TTC549 (cell line): ENCODE measurements around the gene KATNBL1.
"Not testable (repeated sequence)": the region's sequence is repeated elsewhere in the genome, so short reads cannot be mapped to it uniquely, and the experiment has no call there.

Source experiments
- FAIRE-seq: peaks from 2 replicates; lab custom pipeline; 2012; peaks lifted over from hg19 to GRCh38; lab: Jason Lieb, UNC

The KATNBL1 gene

DNA sequence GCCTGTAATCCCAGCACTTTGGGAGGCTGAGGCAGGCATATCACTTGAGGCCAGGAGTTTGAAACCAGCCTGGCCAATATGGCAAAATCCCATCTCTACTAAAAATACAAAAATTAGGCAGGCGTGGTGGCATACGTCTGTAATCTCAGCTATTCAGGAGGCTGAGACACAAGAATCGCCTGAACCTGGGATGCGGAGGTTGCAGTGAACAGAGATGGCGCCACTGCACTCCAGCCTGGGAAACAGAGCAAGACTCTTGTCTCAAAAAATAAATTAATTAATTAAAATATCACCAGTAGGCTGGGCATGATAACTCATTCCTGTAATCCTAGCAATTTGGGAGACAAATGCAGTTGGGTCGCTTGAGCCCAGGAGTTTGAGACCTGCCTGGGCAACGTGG, 16.6 kb downstream of the KATNBL1 start:
- not testable (repeated sequence) for FAIRE-seq

DNA sequence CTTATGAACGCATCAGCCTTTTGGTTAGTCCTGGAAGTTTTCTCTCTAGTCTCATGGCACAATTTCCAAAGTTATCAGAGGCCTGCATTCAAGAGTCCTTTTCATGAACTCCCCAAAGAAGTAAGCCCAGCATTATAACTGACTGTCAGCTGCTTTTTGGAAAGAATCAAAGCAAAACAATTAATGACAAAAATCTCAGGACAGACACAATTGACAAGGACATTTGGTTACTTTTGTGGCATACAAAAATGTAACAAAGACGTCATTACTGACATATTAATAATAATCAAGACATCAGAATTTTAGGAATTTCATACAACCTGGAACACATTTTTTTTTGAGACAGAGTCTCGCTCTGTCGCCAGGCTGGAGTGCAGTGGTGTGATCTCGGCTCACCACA, 21.2 kb downstream of the KATNBL1 start:
- FAIRE-seq: no peak

GRCh38 chr15:34185666-34186065, 24.2 kb downstream of the KATNBL1 start:
- no peak for FAIRE-seq

GRCh38 chr15:34182942-34183341, 27.0 kb downstream of the KATNBL1 start:
- no peak for FAIRE-seq

DNA sequence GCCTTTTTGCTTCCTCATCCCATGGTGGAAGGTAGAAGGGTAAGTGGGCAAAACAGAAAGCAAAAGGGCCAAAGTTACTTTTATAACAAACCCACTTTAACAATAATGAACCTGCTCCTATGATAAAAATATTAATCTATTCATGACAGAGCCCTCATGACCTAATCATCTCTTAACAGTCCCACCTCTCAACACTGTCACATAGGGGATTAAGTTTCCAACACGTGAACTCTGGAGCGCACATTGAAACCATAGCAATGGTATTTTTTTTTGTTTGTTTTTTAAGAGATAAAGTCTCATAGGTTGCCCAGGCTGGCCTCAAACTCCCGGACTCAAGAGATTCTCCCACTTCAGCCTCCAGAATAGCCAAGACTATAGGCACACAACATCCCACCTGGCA, 30.7 kb downstream of the KATNBL1 start:
- FAIRE-seq: no peak

DNA sequence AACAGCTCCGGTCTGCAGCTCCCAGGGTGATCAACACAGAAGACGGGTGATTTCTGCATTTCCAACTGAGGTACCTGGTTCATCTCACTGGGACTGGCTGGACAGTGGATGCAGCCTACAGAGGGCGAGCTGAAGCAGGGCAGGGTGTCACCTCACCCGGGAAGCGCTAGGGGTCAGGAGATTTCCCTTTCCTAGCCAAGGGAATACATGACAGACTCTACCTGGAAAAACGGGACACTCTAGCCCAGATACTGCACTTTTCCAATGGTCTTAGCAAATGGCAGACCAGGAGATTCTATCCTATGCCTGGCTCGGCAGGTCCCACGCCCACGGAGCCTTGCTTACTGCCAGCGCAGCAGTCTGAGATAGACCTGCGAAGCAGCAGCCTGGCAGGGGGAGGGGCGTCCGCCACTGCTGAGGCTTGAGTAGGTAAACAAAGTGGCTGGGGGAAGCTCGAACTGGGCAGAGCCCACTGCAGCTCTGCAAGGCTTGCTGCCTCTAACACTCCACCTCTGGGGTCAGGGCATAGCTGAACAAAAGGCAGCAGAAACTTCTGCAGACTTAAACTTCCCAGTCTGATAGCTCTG, 43.8 kb downstream of the KATNBL1 start:
- FAIRE-seq: not testable (repeated sequence)

- FAIRE-seq: no peak
Measured at GRCh38 chr15:34161329-34161963, 48.5 kb downstream of the KATNBL1 start.

- FAIRE-seq: no peak
Measured at GRCh38 chr15:34160735-34161134, 49.2 kb downstream of the KATNBL1 start.

- FAIRE-seq: no peak
Measured at GRCh38 chr15:34158355-34158754, 51.5 kb downstream of the KATNBL1 start.

DNA sequence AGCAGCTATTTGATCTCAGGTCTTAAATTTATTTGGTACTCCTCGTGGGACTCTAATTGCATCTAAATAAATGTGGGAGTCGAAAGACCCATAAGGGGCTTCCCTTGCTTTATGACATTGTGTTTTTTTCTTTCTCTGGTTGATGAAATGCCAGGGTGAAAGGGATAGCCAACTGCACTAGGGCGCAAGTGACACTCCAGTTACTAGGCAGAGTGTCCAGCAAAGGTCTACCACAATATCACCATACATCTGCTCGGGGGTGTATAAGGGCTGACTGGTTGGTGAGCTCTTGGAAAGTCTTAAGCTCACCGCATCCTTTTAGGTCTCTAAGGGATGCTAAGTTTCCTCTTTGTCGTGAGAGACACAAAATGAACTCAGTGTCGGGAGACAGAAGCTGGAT, 54.0 kb downstream of the KATNBL1 start:
- FAIRE-seq: no peak

DNA sequence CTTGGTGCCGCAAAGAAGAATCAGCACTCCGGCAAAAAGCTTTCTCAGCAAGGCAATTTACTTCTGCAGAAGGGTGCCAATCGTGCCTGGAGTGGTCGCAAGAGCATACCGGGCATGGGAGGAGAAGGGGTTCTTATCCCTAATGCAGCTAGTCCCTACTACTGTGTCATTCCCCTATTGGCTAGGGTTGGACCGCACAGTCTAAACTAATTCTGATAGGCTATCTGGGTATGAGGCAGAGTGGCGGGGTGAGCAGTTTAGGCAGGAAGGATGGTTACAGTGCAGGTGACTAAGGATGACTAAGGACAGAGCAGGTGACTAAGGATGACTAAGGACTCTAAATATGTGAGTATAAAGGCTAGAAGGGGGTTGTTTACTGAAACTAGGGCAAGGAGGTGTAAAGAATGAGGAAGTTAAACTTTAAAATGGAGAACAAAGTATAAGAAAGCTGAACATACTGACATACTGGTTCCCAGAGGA, 55.1 kb downstream of the KATNBL1 start:
- FAIRE-seq: no peak

DNA sequence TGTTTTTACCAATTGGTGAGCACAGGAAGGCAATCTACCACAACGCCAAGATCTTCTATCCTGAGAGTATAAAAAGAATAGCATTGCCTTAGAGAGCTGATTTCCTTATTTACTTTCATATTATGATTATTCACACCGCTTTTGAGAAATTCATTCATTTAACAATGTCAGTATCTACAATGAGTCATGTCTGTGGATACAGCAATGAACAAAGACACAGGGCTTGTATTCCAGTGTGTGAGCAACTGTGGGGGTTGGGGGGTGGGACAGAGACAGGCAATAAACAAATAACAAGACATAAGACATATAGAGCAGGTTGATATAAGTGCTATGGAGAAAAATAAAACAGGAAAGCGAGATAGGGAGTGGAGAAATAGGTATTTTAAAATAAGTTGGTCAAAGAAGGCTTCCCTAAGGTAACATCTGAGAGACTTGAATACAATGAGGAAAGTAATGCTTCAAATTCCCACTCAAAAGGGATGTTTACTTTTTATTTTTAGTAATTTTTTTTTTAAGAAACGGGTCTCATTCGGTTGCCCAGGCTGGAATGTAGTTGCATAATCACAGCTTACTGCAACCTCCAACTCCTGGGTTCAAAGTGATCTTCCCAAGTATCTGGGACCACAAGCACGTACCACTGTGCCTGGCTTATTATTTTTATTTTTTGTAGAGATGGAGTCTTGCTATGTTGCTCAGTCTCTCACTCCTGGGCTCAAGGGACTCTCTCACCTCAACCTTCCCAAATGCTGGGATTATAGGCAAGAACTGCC, 62.3 kb downstream of the KATNBL1 start:
- FAIRE-seq: no peak

DNA sequence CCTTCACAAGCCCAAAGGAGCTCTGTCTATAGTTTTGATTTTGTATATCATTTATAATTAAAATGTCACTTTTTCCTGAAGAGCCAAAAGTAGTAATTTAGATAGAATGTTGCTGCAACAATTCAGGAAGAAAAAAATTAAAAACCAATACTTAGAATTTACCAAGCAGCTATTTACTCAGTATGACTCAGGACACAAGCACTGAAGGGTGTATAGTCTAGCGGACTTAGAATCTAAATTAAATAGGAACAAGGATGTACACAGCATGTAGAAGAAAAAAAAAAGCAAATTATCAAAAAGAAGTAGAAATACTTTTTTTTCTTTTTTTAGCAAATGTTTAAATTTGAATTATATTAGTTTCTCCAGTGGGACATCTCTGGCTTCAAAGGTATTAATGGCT, 76.4 kb downstream of the KATNBL1 start:
- no peak for FAIRE-seq

GRCh38 chr15:34132881-34133280, 77.0 kb downstream of the KATNBL1 start:
- FAIRE-seq: no peak

DNA sequence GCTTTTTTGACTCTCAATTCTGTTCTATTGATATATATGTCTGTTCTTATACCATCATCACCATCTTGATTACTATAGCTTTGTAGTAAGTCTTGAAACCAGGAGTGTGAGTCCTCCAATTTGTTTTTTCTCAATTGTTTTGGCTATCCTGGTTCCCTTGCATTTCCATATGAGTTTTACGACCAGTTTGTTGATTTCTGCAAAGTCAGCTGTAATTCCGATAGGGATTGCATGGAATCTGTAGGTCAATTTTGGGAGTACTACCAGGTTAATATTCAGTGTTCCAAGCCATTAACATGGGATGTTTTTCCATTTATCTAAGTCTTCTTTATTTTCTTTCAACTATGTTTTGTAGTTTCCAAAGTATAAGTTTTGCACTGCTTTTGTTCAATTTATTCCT, 81.0 kb downstream of the KATNBL1 start:
- FAIRE-seq: no peak

DNA sequence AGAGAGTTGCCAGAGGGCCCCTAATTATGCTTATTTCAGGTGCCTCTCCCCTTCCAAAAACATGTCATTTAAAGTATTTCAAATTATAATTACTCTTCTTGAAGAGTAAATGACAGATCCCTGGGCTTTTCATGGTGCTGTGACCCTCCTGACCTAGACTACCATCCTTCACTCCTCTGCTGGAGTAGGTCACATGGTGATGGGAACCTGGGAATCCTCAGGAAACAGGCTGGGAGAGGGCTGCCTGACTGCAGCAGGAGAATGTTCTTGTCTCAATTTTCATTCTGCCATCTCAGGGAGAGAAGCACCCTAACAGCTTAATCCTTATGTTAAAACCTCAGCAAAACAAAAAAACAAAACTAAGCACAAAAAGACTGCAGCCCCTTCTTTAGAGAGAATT, 83.4 kb downstream of the KATNBL1 start:
- no peak for FAIRE-seq

DNA sequence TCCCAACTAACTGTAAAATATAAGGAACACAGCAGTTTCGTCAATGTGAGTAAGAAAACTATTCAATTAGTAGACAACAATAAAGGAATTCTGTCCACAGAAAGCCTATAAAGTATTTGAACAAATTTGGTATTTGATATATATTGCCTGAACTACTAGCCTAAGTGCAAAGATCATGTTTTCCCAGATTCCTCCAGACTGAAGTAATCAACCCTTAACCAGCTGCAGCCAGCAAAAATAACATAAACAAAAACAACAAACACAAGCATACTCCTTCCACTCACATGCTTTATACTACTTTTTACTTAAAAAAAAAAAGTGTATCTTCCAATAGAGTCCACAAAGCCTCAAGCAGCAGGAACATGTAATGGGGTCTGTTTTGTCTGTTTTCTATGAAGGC, 84.0 kb downstream of the KATNBL1 start:
- FAIRE-seq: no peak

GRCh38 chr15:34124651-34125050, 85.2 kb downstream of the KATNBL1 start:
- no peak for FAIRE-seq

- no peak for FAIRE-seq
Measured at GRCh38 chr15:34122771-34123183, 87.1 kb downstream of the KATNBL1 start.

DNA sequence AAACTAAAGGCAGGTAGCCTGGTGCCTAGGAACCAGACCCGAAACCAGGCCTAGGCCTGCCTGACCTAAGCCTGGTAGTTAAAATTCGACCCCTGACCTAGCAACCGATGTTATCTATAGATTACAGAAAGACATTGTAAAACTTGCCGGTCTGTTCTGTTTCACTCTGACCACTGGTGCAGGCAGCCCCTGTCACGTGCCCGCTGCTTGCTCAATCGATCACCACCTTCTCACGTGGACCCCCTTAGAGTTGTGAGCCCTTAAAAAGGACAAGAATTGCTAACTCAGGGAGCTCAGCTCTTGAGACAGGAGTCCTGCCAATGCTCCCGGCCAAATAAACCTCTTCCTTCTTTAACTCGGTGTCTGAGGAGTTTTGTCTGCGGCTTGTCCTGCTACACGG, 88.1 kb downstream of the KATNBL1 start:
- not testable (repeated sequence) for FAIRE-seq

DNA sequence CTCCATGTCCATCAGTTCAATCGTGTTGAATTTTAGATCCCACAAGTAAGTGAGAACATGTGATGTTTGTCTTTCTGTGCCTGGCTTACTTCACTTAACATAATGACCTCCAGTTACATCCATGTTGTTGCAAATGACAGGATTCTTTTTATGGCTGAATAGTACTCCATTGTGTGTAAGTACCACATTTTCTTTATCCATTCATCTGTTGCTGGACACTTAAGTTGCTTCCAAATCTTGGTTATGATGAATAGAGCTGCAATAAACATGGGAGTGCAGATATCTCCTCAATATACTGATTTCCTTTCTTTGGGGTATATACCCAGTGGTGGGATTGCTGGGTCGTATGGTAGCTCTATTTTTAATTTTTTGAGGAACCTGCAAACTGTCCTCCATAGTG, 89.5 kb downstream of the KATNBL1 start:
- not testable (repeated sequence) for FAIRE-seq

DNA sequence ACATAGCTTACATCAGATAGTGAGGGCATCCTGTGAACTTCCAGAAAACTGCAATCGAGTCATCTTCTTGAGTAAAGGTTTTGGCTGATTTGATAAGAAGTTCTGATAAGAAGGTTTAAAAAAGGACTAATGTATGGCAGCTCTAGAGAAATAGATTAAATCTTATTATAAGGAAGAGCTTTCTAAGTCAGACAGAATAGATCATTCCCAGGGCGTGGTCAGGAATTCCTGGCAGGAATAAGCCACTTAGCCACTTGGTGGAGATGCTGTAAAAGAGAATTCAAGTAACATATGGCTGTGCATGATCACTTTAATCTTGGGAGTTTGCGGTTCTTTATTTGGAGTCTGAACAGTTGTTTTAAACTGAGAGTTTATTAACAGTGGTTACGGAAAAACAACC, 90.6 kb downstream of the KATNBL1 start:
- FAIRE-seq: no peak

DNA sequence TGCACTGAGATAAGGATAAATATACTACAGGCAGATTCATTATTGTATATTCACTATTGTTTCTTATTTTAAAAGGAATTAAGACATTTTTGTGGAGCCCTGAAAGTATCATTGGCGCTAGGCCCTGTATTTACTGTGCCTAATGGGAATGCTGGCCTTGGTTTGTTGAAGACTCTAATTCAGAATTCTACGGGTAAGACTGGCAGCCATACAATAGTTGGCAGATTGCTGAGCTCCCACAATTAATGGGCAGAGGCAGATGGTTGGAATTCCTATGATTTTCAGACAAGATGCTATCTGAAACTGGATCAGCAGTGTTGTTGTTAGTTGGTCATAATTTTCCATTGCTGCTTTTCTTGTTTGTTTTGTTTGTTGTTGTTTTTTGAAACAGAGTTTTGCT, 93.3 kb downstream of the KATNBL1 start:
- FAIRE-seq: no peak

GRCh38 chr15:34114739-34115138, 95.2 kb downstream of the KATNBL1 start:
- no peak for FAIRE-seq
